ENCODE data around the gene CTF1. TPM values are rescaled to one million over a fixed set of nuclear protein-coding genes. Genes with fewer than 3 reads are reported as not detected.

Gene CTF1
- total RNA-seq, 2 donors from 2014 or later = 0.15 to 0.26 TPM

- ATAC-seq (replicated peaks) = no peak
- Mint-ChIP-seq H3K4me3 (no peak overlapping the region), H3K4me1 (peaks cover 5% of the 10 kb centered on the region), H3K27me3 (no peaks in the 10 kb centered on the region), H3K36me3 (ENCODE audit: low read depth) (peaks cover 48% of the 10 kb centered on the region), H3K27ac (no peak overlapping the region), H3K9me3 (no peaks in the 10 kb centered on the region)
These were observed 50.5 kb downstream of the CTF1 start for GRCh38 chr16:30946671-30947540.

DNA sequence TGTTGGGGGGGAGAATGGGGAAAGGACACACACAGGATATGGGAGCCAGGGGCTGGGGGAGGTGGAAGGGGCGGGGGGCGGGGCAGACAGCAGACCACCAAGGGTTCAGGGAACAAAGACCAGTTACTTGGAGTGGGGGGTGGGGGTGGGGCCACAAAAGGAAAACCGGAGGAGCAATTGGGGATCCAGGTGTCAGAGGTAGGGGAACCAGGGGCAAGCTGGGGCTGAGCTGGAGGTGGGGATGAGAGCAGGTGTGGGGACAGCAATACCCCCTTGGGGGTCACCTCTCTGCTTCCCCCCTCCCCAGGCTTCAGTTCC, 51.1 kb downstream of the CTF1 start:
- no peak for ATAC-seq (replicated peaks)
- H3K27ac Mint-ChIP-seq = no peak overlapping the region
- H3K36me3 Mint-ChIP-seq (ENCODE audit: low read depth) = peaks cover 42% of the 10 kb centered on the region
- H3K4me1 Mint-ChIP-seq = peaks cover 5% of the 10 kb centered on the region
- H3K9me3 Mint-ChIP-seq = no peaks in the 10 kb centered on the region
- no peaks in the 10 kb centered on the region for H3K27me3 Mint-ChIP-seq
- no peak overlapping the region for H3K4me3 Mint-ChIP-seq

- Mint-ChIP-seq H3K36me3 (ENCODE audit: low read depth) (peaks cover 37% of the 10 kb centered on the region), H3K9me3 (no peaks in the 10 kb centered on the region), H3K27ac (no peak overlapping the region), H3K4me1 (peaks cover 5% of the 10 kb centered on the region), H3K27me3 (no peaks in the 10 kb centered on the region), H3K4me3 (peak overlapping the region; percentile 94)
- ATAC-seq (replicated peaks) = no peak
These were observed 51.6 kb downstream of the CTF1 start for GRCh38 chr16:30947859-30948666.

GRCh38 chr16:30948667-30949649, 52.5 kb downstream of the CTF1 start, which contains the start of gene ORAI3:
TSS of gene ORAI3 (plus strand) at chr16:30949068. CDS start at chr16:30949290, 222 bp downstream.
- ATAC-seq (replicated peaks) = peak; percentile 65
- Mint-ChIP-seq H3K27ac (peak within 1 kb of the TSS; percentile 92), H3K27me3 (no peaks in the 10 kb centered on the region), H3K36me3 (ENCODE audit: low read depth) (peaks cover 31% of the 10 kb centered on the region), H3K9me3 (no peaks in the 10 kb centered on the region), H3K4me1 (peaks cover 5% of the 10 kb centered on the region), H3K4me3 (peak within 1 kb of the TSS; percentile 94)

DNA sequence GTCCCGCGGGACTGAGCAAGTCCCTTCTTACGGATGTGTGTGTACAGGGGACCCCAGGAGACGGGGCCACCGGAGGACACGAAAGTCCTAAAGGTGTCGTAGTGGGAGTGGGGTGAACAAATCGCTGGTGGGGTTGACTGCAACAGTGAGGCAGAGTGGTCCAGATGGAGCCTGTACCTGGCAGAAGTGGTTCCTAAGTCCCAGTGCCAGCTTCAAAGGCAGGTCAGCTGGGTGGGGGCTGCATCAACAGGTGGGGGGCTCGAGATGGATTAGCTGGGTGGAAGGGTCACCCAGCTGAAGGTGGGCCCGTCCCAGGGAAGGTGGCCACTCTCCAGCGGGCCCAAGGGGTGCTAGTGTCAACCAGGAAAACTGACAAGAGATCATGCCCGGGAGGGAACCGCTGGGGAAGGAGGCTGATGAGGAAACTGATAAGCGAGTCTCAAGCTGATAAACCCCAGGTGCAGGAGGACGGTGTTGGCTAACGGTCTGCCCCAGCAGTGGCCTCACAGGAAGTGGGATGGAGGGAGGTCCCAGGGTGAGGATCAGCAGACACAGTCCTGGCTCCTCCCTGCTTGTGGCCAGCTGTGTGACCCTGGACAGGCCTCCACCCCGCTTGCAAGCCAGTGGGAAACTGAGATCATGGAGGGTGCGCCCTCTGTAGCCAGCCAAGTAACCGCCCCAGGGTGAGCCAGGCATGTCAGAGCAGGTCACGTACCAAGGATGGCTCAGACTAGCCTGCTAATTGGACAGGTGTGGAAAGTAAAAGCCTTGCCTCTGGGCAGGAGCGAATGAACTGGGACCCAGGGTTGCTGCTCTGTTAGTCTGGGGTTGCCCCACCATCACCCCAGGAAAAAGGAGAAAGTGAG, 53.5 kb downstream of the CTF1 start:
- peak; percentile 85 for ATAC-seq (replicated peaks)
- H3K27me3 Mint-ChIP-seq = no peaks in the 10 kb centered on the region
- H3K4me3 Mint-ChIP-seq = peak overlapping the region; percentile 94
- H3K27ac Mint-ChIP-seq = peak overlapping the region; percentile 92
- H3K36me3 Mint-ChIP-seq (ENCODE audit: low read depth) = peaks cover 22% of the 10 kb centered on the region
- H3K4me1 Mint-ChIP-seq = peaks cover 5% of the 10 kb centered on the region
- H3K9me3 Mint-ChIP-seq = no peaks in the 10 kb centered on the region

DNA sequence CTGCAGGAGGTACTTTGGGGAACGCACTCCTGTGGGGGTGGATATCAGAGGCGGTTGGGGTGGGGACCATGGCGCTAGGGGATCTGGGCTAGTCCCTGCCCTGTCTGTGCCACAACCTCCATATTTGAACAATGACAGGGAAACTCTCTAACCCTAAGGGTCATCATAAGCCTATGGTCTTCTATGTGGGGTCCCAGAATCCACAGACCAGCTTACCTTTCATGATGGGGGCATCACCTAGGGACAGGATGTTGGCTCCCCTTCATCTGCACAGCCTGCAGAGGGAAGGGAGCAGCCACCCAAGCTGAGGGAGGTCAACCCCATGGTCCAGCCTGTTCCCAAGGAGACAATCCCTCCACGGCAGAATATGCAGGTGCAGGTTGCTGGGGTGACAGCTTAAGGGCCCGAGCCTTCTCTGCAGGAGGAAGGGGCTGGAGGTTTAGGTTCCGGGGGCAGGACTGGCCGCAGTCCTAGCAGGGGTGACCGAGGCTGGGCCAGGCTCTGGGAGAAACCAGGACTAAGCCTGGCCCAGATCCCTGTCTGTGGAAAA, 54.2 kb downstream of the CTF1 start:
- Mint-ChIP-seq H3K9me3 (no peaks in the 10 kb centered on the region), H3K4me3 (peak overlapping the region; percentile 94), H3K36me3 (ENCODE audit: low read depth) (peaks cover 17% of the 10 kb centered on the region), H3K27me3 (no peaks in the 10 kb centered on the region), H3K27ac (peak overlapping the region; percentile 92), H3K4me1 (peaks cover 5% of the 10 kb centered on the region)
- ATAC-seq (replicated peaks) = no peak

DNA sequence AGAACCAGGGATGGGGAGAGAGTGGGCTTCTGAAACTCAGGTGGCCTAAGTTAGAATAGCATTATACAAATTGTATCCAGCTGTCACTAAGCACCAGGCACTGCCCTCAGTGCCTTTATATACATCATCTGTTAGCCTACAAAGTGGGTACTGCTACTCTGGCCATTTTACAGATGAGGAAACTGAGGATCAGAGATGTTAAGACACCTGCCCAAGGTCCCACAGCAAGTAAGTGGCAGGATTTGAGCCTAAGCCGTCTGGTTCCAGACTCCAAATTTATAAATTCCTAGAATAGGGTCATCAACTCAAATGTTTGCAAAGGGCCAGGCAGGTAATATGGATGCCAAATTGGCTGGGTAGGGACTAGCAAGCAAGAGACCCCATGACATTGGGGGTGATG, 54.8 kb downstream of the CTF1 start:
- H3K36me3 Mint-ChIP-seq (ENCODE audit: low read depth) = peaks cover 11% of the 10 kb centered on the region
- peak overlapping the region; percentile 94 for H3K4me3 Mint-ChIP-seq
- peaks cover 5% of the 10 kb centered on the region for H3K4me1 Mint-ChIP-seq
- no peaks in the 10 kb centered on the region for H3K27me3 Mint-ChIP-seq
- no peak overlapping the region for H3K27ac Mint-ChIP-seq
- no peaks in the 10 kb centered on the region for H3K9me3 Mint-ChIP-seq
- ATAC-seq (replicated peaks) = no peak

DNA sequence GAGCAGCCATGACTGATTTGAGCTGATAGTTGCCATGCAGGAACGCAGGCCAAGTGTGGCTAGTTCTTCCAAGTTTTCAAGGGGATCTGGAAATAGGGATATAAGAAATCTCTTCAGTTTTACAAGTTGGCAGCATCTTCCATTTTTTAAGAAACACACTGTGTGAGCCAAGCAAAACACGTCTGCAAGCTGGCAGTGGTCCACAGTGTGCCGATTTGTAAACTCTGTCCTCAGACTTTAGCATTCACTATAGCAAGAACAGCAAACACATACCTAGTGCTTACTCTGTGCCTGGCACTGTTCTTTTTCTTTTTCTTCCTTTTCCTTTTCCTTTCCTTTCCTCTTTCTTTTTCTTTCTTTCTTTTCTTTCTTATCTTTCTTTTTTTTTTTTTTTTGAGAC, 55.3 kb downstream of the CTF1 start:
- no peak overlapping the region for H3K4me3 Mint-ChIP-seq
- H3K27me3 Mint-ChIP-seq = no peaks in the 10 kb centered on the region
- ATAC-seq (replicated peaks) = no peak
- H3K4me1 Mint-ChIP-seq = peaks cover 5% of the 10 kb centered on the region
- H3K36me3 Mint-ChIP-seq (ENCODE audit: low read depth) = peaks cover 9% of the 10 kb centered on the region
- no peak overlapping the region for H3K27ac Mint-ChIP-seq
- no peaks in the 10 kb centered on the region for H3K9me3 Mint-ChIP-seq

- Mint-ChIP-seq H3K27ac (no peak overlapping the region), H3K4me1 (peaks cover 5% of the 10 kb centered on the region), H3K9me3 (no peaks in the 10 kb centered on the region), H3K27me3 (no peaks in the 10 kb centered on the region), H3K36me3 (ENCODE audit: low read depth) (peaks cover 18% of the 10 kb centered on the region), H3K4me3 (no peak overlapping the region)
- no peak for ATAC-seq (replicated peaks)
These were observed 56.7 kb downstream of the CTF1 start for GRCh38 chr16:30953111-30953510.

Other genes starting within 250 kb of the CTF1 start
- gene PRR14, start 245.7 kb upstream of the CTF1 start, total RNA-seq = 10 to 100 TPM; 76.6 to 97.5 TPM
- gene FBRS, start 238.2 kb upstream of the CTF1 start, total RNA-seq = 100 to 1,000 TPM in 1 of 2 donors, 10 to 100 TPM in 1; 92.6 to 140 TPM
- gene SRCAP, start 197.4 kb upstream of the CTF1 start, total RNA-seq = 10 to 100 TPM; 63.6 to 86.7 TPM
- 10 to 100 TPM; 30.0 to 43.3 TPM for gene PHKG2, start 148.2 kb upstream of the CTF1 start, total RNA-seq
- 1 to 10 TPM; 2.9 TPM for gene CFAP119, start 134.6 kb upstream of the CTF1 start, total RNA-seq
- 10 to 100 TPM; 90.7 to 95.1 TPM for gene RNF40, start 134.3 kb upstream of the CTF1 start, total RNA-seq
- gene ZNF629, start 109.4 kb upstream of the CTF1 start, total RNA-seq = under 1 TPM; 0.28 to 0.48 TPM
- gene BCL7C, start 2.5 kb upstream of the CTF1 start, total RNA-seq = 10 to 100 TPM; 34.1 to 39.3 TPM
- 10 to 100 TPM; 32.2 to 40.7 TPM for gene FBXL19, start 27.0 kb downstream of the CTF1 start, total RNA-seq
- 10 to 100 TPM; 12.4 to 25.8 TPM for gene ORAI3, start 52.5 kb downstream of the CTF1 start, total RNA-seq
- gene SETD1A, start 61.1 kb downstream of the CTF1 start, total RNA-seq = 10 to 100 TPM; 27.5 to 33.7 TPM
- gene HSD3B7, start 88.6 kb downstream of the CTF1 start, total RNA-seq = 1 to 10 TPM; 8.8 TPM
- gene STX1B, start 114.0 kb downstream of the CTF1 start, total RNA-seq = under 1 TPM; 0.17 to 0.95 TPM
- 10 to 100 TPM; 49.4 to 76.9 TPM for gene STX4, start 136.9 kb downstream of the CTF1 start, total RNA-seq
- 10 to 100 TPM; 15.1 to 19.4 TPM for gene ZNF668, start 177.6 kb downstream of the CTF1 start, total RNA-seq
- gene ZNF646, start 177.8 kb downstream of the CTF1 start, total RNA-seq = 10 to 100 TPM; 19.6 to 29.7 TPM
- 10 to 100 TPM in 1 of 2 donors, 1 to 10 TPM in 1; 4.5 to 17.3 TPM for gene PRSS53, start 192.3 kb downstream of the CTF1 start, total RNA-seq
- 100 to 1,000 TPM in 1 of 2 donors, 10 to 100 TPM in 1; 75.3 to 107 TPM for gene VKORC1, start 198.2 kb downstream of the CTF1 start, total RNA-seq
- 10 to 100 TPM; 48.6 to 98.3 TPM for gene BCKDK, start 211.8 kb downstream of the CTF1 start, total RNA-seq
- 10 to 100 TPM; 49.7 to 50.2 TPM for gene KAT8, start 221.1 kb downstream of the CTF1 start, total RNA-seq
- gene PRSS8, start 239.1 kb downstream of the CTF1 start, total RNA-seq = not detected

Data from activated T-helper 17 cell treated with anti-CD3 and anti-CD28 coated beads, Interleukin-2, amount 50 U/mL, for 72 hours (primary cell).